H1 (cell line): ENCODE measurements around the gene PAF1. TPM values are rescaled to one million over a fixed set of nuclear protein-coding genes. Genes with fewer than 3 reads are reported as not detected.

Experiments
- CTCF ChIA-PET: fragments of 300-600 bp; sonication (Branson Sonifier 250); formaldehyde crosslinking; loops from one replicate; lab custom pipeline; 2021; ENCODE audit not compliant: partially characterized antibody; lab: Charles Lee
- POLR2A ChIA-PET: fragments of 300-600 bp; sonication (Branson Sonifier 250); formaldehyde crosslinking; loops from one replicate; lab custom pipeline; 2021; ENCODE audit warnings: inconsistent platforms; ENCODE audit not compliant: partially characterized antibody; lab: Charles Lee
- DNase-seq, 2 experiments: peaks; one replicate each; pipeline versions ENCODE4 v3.0.0 to v3.0.0-alpha.2; 2010 to 2022; ENCODE audit warnings: low spot score in 2 of 2, low read depth in 1 of 2, mixed read lengths in 1 of 2
- FAIRE-seq: peaks from 2 replicates; lab custom pipeline; 2011; peaks lifted over from hg19 to GRCh38; lab: Jason Lieb, UNC
- H2AFZ ChIP-seq: 2 replicates; pipeline ENCODE4 v1.8.1; 2012; ENCODE audit warnings: low read length, inconsistent platforms
- H2AK5ac ChIP-seq: 2 replicates; pipeline ENCODE4 v1.6.1; 2013; ENCODE audit warnings: low read depth, low read length
- H2BK120ac ChIP-seq: replicated peaks from 2 replicates; pipeline ENCODE3; 2013; ENCODE audit warnings: low read depth, low read length, inconsistent platforms
- H2BK12ac ChIP-seq: 2 replicates; pipeline ENCODE4 v1.6.1; 2013; ENCODE audit warnings: low read depth, low read length
- H2BK15ac ChIP-seq: 2 replicates; pipeline ENCODE4 v1.6.1; 2013; ENCODE audit warnings: low read length
- H2BK20ac ChIP-seq: 2 replicates; pipeline ENCODE4 v1.6.1; 2013; ENCODE audit warnings: low read length
- H2BK5ac ChIP-seq: 2 replicates; pipeline ENCODE4 v1.6.1; 2013; ENCODE audit warnings: low read depth, low read length
- H3K14ac ChIP-seq: 2 replicates; pipeline ENCODE4 v1.6.1; 2013; ENCODE audit warnings: inconsistent platforms; ENCODE audit not compliant: insufficient read length
- H3K18ac ChIP-seq: 2 replicates; pipeline ENCODE4 v1.6.1; 2013; ENCODE audit warnings: low read length; ENCODE audit errors: extremely low read depth
- H3K23ac ChIP-seq: 2 replicates; pipeline ENCODE4 v1.6.1; 2013; ENCODE audit warnings: inconsistent platforms; ENCODE audit not compliant: insufficient read length
- H3K23me2 ChIP-seq: 2 replicates; pipeline ENCODE4 v1.6.1; 2013; ENCODE audit warnings: low read depth, low read length
- H3K27ac ChIP-seq: 2 replicates; pipeline ENCODE4 v1.6.1; 2011; ENCODE audit warnings: low read depth, low read length, inconsistent platforms
- H3K27me3 ChIP-seq, 4 experiments: replicated peaks in 1 of 4; 1 replicate in 1 of 4; 2 replicates in 3 of 4; pipeline versions ENCODE4 v1.6.1 to v1.8.1; 2011 to 2013; ENCODE audit warnings: low read length in 3 of 4, mild to moderate bottlenecking in 3 of 4, inconsistent platforms in 2 of 4, mixed read lengths in 2 of 4, moderate library complexity in 1 of 4; ENCODE audit not compliant: control insufficient read depth in 3 of 4, insufficient read depth in 3 of 4; ENCODE audit errors: extremely low read depth in 1 of 4
- H3K36me3 ChIP-seq, 4 experiments: 2 replicates each; pipeline versions ENCODE4 v1.6.1 to v1.8.1; 2011 to 2013; ENCODE audit warnings: mild to moderate bottlenecking in 4 of 4, low read length in 3 of 4, moderate library complexity in 2 of 4, control low read depth in 1 of 4, inconsistent platforms in 1 of 4; ENCODE audit not compliant: insufficient read depth in 4 of 4, control insufficient read depth in 2 of 4
- H3K4ac ChIP-seq: replicated peaks from 2 replicates; pipeline ENCODE3; 2013; ENCODE audit warnings: low read length, low read depth, mixed read lengths, inconsistent platforms; ENCODE audit not compliant: insufficient read length
- H3K4me1 ChIP-seq, 4 experiments: replicated peaks in 1 of 4; 1 replicate in 1 of 4; 2 replicates in 3 of 4; pipeline versions ENCODE4 v1.6.1 to v1.8.1; 2011 to 2013; ENCODE audit warnings: low read length in 3 of 4, inconsistent platforms in 2 of 4, mixed read lengths in 1 of 4; ENCODE audit not compliant: insufficient read depth in 4 of 4, control insufficient read depth in 3 of 4
- H3K4me2 ChIP-seq, 2 experiments: 2 replicates each; pipeline versions ENCODE4 v1.6.1 to v1.8.1; 2011 to 2013; ENCODE audit warnings: low read depth in 2 of 2, low read length in 2 of 2, control low read depth in 1 of 2, inconsistent platforms in 1 of 2, mild to moderate bottlenecking in 1 of 2; ENCODE audit not compliant: insufficient read depth in 1 of 2
- H3K4me3 ChIP-seq, 4 experiments: fragments of 200-600, 300-600 bp in 1 of 4; sonication (generic), shearing (Covaris generic), sonication (Bioruptor Twin) in 1 of 4; 2 replicates each; pipeline versions ENCODE4 v1.5.1 to v1.8.1; 2011 to 2016; ENCODE audit warnings: low read length in 4 of 4, low read depth in 3 of 4, control low read depth in 2 of 4, inconsistent platforms in 2 of 4, mild to moderate bottlenecking in 2 of 4, mixed read lengths in 1 of 4, moderate library complexity in 1 of 4; ENCODE audit not compliant: insufficient read depth in 2 of 4; ENCODE audit errors: extremely low read depth in 1 of 4
- H3K56ac ChIP-seq: replicated peaks from 2 replicates; pipeline ENCODE3; 2013; ENCODE audit warnings: low read depth, mild to moderate bottlenecking, mixed read lengths, low read length, inconsistent platforms; ENCODE audit not compliant: insufficient read length
- H3K79me1 ChIP-seq: 2 replicates; pipeline ENCODE4 v1.6.1; 2013; ENCODE audit warnings: low read depth, low read length, control low read depth
- H3K79me2 ChIP-seq, 2 experiments: 2 replicates each; pipeline versions ENCODE4 v1.6.1 to v1.8.1; 2012 to 2013; ENCODE audit warnings: low read length in 2 of 2, mild to moderate bottlenecking in 2 of 2, inconsistent platforms in 1 of 2; ENCODE audit not compliant: insufficient read depth in 2 of 2, control insufficient read depth in 1 of 2
- H3K9ac ChIP-seq, 4 experiments: replicated peaks in 1 of 4; 1 replicate in 1 of 4; 2 replicates in 3 of 4; pipeline versions ENCODE4 v1.6.1 to v1.8.1; 2011 to 2013; ENCODE audit warnings: low read depth in 3 of 4, low read length in 3 of 4, control low read depth in 2 of 4, mild to moderate bottlenecking in 2 of 4, moderate library complexity in 2 of 4, inconsistent platforms in 1 of 4; ENCODE audit errors: extremely low read depth in 1 of 4
- H3K9me3 ChIP-seq, 2 experiments: 2 replicates each; pipeline versions ENCODE4 v1.6.1 to v1.8.1; 2012 to 2013; ENCODE audit warnings: mild to moderate bottlenecking in 2 of 2, moderate library complexity in 2 of 2, control low read depth in 1 of 2, inconsistent platforms in 1 of 2, low read depth in 1 of 2, low read length in 1 of 2, mixed read lengths in 1 of 2; ENCODE audit not compliant: insufficient read depth in 2 of 2
- H4K20me1 ChIP-seq, 2 experiments: replicated peaks in 1 of 2; 2 replicates each; pipeline versions ENCODE3 to v1.8.1; 2011 to 2013; ENCODE audit warnings: inconsistent platforms in 2 of 2, low read length in 2 of 2, mild to moderate bottlenecking in 1 of 2; ENCODE audit not compliant: insufficient read depth in 2 of 2, control insufficient read depth in 1 of 2
- H4K5ac ChIP-seq: 2 replicates; pipeline ENCODE4 v1.6.1; 2013; ENCODE audit warnings: low read length, low read depth, mixed read lengths, inconsistent platforms; ENCODE audit not compliant: insufficient read length
- H4K8ac ChIP-seq: 2 replicates; pipeline ENCODE4 v1.8.0; 2013; ENCODE audit warnings: mild to moderate bottlenecking, moderate library complexity, low read length, inconsistent platforms; ENCODE audit not compliant: insufficient read depth; ENCODE audit errors: extremely low read depth
- H4K91ac ChIP-seq: replicated peaks from 2 replicates; pipeline ENCODE3; 2013; ENCODE audit warnings: low read length, mixed read lengths, inconsistent platforms; ENCODE audit not compliant: insufficient read length
- PHF8 ChIP-seq: fragments of 200-600 bp; sonication (generic); conservative IDR thresholded peaks from 2 replicates; pipeline ENCODE4 v1.7.1; 2012; ENCODE audit warnings: low read depth, mild to moderate bottlenecking, inconsistent platforms, low read length, moderate library complexity
- TAF1 ChIP-seq: IDR thresholded peaks from 2 replicates; pipeline ENCODE4 v1.6.1; 2011; ENCODE audit warnings: mild to moderate bottlenecking, low read depth, low read length
- WGBS, 2 experiments: shearing (Covaris generic) in 1 of 2; methylation state at CpG; one replicate each; pipeline versions ENCODE4 v1.1.6 to v1.1.7; 2013 to 2015; ENCODE audit warnings: low lambda C conversion rate in 2 of 2, mixed read lengths in 2 of 2, inconsistent platforms in 1 of 2, low coverage in 1 of 2, missing lambda C conversion rate in 1 of 2; ENCODE audit not compliant: insufficient replicate concordance in 2 of 2, insufficient coverage in 1 of 2, insufficient read length in 1 of 2; ENCODE audit errors: extremely low coverage in 1 of 2, missing lambda C conversion rate in 1 of 2; 5-methylcytosine and 5-hydroxymethylcytosine counted together
- polyA plus RNA-seq, 7 experiments: library from polyadenylated mRNA; depleted of rRNA in 3 of 7; stranded (reverse) in 5 of 7; unstranded in 2 of 7; fragments of >200 nt in 5 of 7; fragments of 200-250 nt in 2 of 7; gene quantifications; 1 replicate in 5 of 7; 2 replicates in 1 of 7; 4 replicates in 1 of 7; pipeline versions ENCODE4 v1.2.1 to v1.2.3, GENCODE V29; 2011 to 2013; ENCODE audit warnings: missing spikeins in 2 of 7, mixed read lengths in 2 of 7
- total RNA-seq: library from RNA; stranded (reverse); fragmentation: NEBNext Ultra II Directional; extraction: Animal tissue kit (Norgen Biotek cat#: 25700); gene quantifications from 2 replicates; pipeline ENCODE4 v1.2.1, GENCODE V29; 2021

The PAF1 gene
- total and polyA plus RNA-seq, 2 of the 8 experiments (the other 6 are each of a cell fraction or from before 2014, with no cell fraction given), result 31.4 to 58.6 TPM

DNA sequence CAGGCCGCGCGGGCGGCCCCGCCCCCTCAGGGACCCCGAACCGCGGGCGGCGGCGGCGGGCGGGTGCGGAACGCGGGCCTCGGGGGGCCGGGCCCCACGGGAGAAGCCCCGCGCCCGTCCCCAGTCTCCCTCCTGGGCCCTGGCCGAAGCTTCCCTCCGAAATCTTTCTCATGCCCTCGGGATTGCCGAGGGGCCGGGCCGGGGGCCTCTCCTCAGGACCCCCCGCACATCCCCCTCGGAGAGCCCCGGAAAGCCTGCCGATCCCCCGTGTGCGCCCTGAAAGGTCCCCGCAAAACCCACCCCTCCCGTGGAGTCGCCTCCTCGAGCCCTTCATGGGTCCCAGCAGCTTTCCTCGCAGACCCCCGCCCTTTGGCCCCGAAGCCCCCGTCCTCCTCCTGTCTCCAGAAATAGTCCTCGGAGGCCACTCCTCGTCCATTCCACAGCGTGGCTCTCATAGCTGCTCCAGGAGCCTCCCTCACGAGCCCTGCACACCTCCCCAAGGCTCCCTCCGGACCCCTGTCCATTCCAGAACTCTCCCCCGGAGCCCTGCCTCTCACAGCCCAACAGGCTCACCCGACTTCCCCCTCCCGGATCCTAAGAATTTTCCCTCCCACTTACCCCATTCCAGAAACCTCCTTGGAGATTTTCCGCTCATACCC is 48.1 kb downstream of the PAF1 start:
- no peak overlapping the region for H2BK15ac ChIP-seq
- no peak overlapping the region for H4K5ac ChIP-seq
- H3K27me3 ChIP-seq, result no peaks in the 10 kb centered on the region
- 5% methylated on average over 9 of the region's 51 CpGs; no CpG with 5 or more reads in 1 of the 2 experiments for WGBS, 2 experiments
- ChIA-PET POLR2A (interaction anchor here (0.7 to 2.2 kb wide), 9 partner anchors 48 to 93 kb away, joined by 3 to 8 read pairs (median 6); partner anchors contain the start of genes MED29, PAF1, PLEKHG2 and RPS16), CTCF (interaction anchor here (0.7 to 1.6 kb wide), 5 partner anchors 16 to 128 kb away, joined by 3 to 4 read pairs (median 3); partner anchors contain the start of gene IFNL1)
- no peak overlapping the region for H2BK120ac ChIP-seq
- H4K20me1 ChIP-seq, result peaks cover 9 to 20% of the 10 kb centered on the region in 2 experiments
- no peak overlapping the region for H2AFZ ChIP-seq
- no peak for DNase-seq
- H3K4me3 ChIP-seq, result peak overlapping the region; percentile 63 to 77 (median 76)
- peak; percentile 14; the same call in 1 of the 2 replicates for TF ChIP-seq PHF8
- TF ChIP-seq TAF1, result no peak
- peaks cover 2 to 9% (median 3%) of the 10 kb centered on the region in 4 experiments; a peak in 4 of 7 replicates for H3K4me1 ChIP-seq
- peaks cover 0 to 32% of the 10 kb centered on the region in 2 experiments; a peak in 2 of 4 replicates for H3K79me2 ChIP-seq
- peak overlapping the region in 3 of 4 experiments; percentile 16 to 79 (median 22); a peak in 4 of 7 replicates for H3K9ac ChIP-seq
- H3K56ac ChIP-seq, result peak overlapping the region; percentile 59
- H2AK5ac ChIP-seq, result no peak overlapping the region
- no peak overlapping the region for H2BK12ac ChIP-seq
- no peak overlapping the region for H4K8ac ChIP-seq
- peak overlapping the region; percentile 58 to 73 for H3K4me2 ChIP-seq
- no peak overlapping the region; the same call in 1 of the 2 replicates for H3K27ac ChIP-seq
- H3K4ac ChIP-seq, result no peak overlapping the region
- H4K91ac ChIP-seq, result no peak overlapping the region
- no peak overlapping the region for H3K23ac ChIP-seq
- no peak overlapping the region for H2BK20ac ChIP-seq
- peaks cover 9% of the 10 kb centered on the region for H3K79me1 ChIP-seq
- FAIRE-seq, result no peak
- H3K18ac ChIP-seq, result no peak overlapping the region; the same call in 1 of the 2 replicates
- 0 out of 8 replicates have a peak, but pooled peaks cover 0 to 4% (median 0%) of the 10 kb centered on the region in 4 experiments for H3K36me3 ChIP-seq
- H3K9me3 ChIP-seq, result no peaks in the 10 kb centered on the region
- H2BK5ac ChIP-seq, result no peak overlapping the region
- H3K14ac ChIP-seq, result no peak overlapping the region
- peaks cover 15% of the 10 kb centered on the region for H3K23me2 ChIP-seq
